Endothelial cell (in vitro differentiated cells): Measurements from ENCODE around the gene AFF1. TPM values are rescaled to one million over a fixed set of nuclear protein-coding genes. Genes with fewer than 3 reads are reported as not detected.

Source experiments
- DNase-seq: peaks from one replicate; pipeline ENCODE4 v3.0.0; 2021; ENCODE audit warnings: low spot score
- H3K27ac Mint-ChIP-seq: one replicate; pipeline ENCODE4 v1.8.0; 2021; ENCODE audit warnings: mixed read lengths, inconsistent platforms; ENCODE audit not compliant: unreplicated experiment
- H3K27me3 Mint-ChIP-seq: one replicate; pipeline ENCODE4 v1.8.0; 2021; ENCODE audit warnings: mild to moderate bottlenecking, moderate library complexity, mixed read lengths, inconsistent platforms; ENCODE audit not compliant: unreplicated experiment
- H3K36me3 Mint-ChIP-seq: one replicate; pipeline ENCODE4 v1.8.0; 2021; ENCODE audit warnings: mild to moderate bottlenecking, low read depth, mixed read lengths, inconsistent platforms; ENCODE audit not compliant: unreplicated experiment
- H3K4me1 Mint-ChIP-seq: one replicate; pipeline ENCODE4 v1.8.0; 2021; ENCODE audit warnings: mild to moderate bottlenecking, mixed read lengths, inconsistent platforms; ENCODE audit not compliant: unreplicated experiment
- H3K4me3 Mint-ChIP-seq: one replicate; pipeline ENCODE4 v1.8.0; 2021; ENCODE audit warnings: mild to moderate bottlenecking, mixed read lengths, inconsistent platforms; ENCODE audit not compliant: unreplicated experiment
- H3K9me3 Mint-ChIP-seq: one replicate; pipeline ENCODE4 v1.8.0; 2021; ENCODE audit warnings: mixed read lengths, inconsistent platforms; ENCODE audit not compliant: unreplicated experiment
- total RNA-seq: library from RNA; stranded (reverse); fragmentation: NEBNext Ultra II Directional; extraction: Animal tissue kit (Norgen Biotek cat#: 25700); gene quantifications from one replicate; pipeline ENCODE4 v1.2.1, GENCODE V29; 2021; ENCODE audit not compliant: unreplicated experiment
- TF ChIP-seq, protein P1 (sequence below): fragments of 200-600 bp; sonication (generic); IDR thresholded peaks from one replicate; pipeline ENCODE4 v1.5.0; 2021; ENCODE audit warnings: antibody characterized with exemption; ENCODE audit not compliant: unreplicated experiment

AFF1 gene
- total RNA-seq, 1 donor from 2014 or later: 93.1 TPM

DNA sequence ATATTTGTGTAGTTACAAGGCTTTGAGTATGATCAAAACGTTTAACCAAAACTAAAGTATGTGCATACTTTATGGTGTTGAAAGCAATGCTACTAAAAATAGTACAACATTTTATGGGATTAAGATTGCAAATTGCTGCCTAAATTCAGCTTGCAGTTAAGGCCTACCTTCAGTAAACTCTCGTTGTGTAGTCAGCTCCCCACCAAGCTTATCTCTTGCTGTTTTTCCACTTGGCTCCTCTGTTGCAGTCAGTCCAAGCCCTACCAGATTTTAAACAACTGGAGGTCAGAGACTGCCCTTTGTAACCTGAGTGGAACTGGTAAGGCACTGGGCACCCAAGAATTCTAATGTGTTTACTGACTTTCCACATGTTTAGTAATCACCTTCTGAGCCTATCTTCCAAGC is 25.7 kb downstream of the AFF1 start:
- no peak for DNase-seq
- Mint-ChIP-seq H3K27ac (peak overlapping the region; percentile 49), H3K4me3 (no peak overlapping the region), H3K36me3 (no peaks in the 10 kb centered on the region), H3K9me3 (no peaks in the 10 kb centered on the region), H3K4me1 (peaks cover 41% of the 10 kb centered on the region), H3K27me3 (no peaks in the 10 kb centered on the region)
- TF ChIP-seq, protein P1, sequence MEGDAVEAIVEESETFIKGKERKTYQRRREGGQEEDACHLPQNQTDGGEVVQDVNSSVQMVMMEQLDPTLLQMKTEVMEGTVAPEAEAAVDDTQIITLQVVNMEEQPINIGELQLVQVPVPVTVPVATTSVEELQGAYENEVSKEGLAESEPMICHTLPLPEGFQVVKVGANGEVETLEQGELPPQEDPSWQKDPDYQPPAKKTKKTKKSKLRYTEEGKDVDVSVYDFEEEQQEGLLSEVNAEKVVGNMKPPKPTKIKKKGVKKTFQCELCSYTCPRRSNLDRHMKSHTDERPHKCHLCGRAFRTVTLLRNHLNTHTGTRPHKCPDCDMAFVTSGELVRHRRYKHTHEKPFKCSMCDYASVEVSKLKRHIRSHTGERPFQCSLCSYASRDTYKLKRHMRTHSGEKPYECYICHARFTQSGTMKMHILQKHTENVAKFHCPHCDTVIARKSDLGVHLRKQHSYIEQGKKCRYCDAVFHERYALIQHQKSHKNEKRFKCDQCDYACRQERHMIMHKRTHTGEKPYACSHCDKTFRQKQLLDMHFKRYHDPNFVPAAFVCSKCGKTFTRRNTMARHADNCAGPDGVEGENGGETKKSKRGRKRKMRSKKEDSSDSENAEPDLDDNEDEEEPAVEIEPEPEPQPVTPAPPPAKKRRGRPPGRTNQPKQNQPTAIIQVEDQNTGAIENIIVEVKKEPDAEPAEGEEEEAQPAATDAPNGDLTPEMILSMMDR: no peak

DNA sequence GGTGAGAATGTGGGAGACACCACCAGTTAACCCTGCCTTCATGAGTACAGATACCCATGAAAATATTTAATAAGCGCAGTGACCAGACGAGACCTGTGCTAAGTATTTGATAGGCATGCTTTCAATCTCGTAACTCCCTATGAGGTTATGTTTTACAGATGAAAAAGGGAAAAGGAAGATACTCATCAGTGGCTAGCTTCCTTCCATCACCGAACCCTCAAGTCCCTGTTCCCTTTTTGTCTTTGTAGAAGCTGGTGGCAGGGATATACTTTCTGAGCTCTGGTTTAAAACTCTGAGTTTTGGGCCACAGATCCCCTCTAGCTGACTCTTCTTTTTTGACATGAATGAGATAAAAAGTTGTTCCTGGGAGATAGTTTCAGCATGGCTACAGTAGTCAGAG is 26.3 kb downstream of the AFF1 start:
- Mint-ChIP-seq H3K27me3 (no peaks in the 10 kb centered on the region), H3K9me3 (no peaks in the 10 kb centered on the region), H3K4me3 (no peak overlapping the region), H3K27ac (peak overlapping the region; percentile 49), H3K4me1 (peaks cover 39% of the 10 kb centered on the region), H3K36me3 (no peaks in the 10 kb centered on the region)
- no peak for DNase-seq
- TF ChIP-seq, protein P1: no peak

DNA sequence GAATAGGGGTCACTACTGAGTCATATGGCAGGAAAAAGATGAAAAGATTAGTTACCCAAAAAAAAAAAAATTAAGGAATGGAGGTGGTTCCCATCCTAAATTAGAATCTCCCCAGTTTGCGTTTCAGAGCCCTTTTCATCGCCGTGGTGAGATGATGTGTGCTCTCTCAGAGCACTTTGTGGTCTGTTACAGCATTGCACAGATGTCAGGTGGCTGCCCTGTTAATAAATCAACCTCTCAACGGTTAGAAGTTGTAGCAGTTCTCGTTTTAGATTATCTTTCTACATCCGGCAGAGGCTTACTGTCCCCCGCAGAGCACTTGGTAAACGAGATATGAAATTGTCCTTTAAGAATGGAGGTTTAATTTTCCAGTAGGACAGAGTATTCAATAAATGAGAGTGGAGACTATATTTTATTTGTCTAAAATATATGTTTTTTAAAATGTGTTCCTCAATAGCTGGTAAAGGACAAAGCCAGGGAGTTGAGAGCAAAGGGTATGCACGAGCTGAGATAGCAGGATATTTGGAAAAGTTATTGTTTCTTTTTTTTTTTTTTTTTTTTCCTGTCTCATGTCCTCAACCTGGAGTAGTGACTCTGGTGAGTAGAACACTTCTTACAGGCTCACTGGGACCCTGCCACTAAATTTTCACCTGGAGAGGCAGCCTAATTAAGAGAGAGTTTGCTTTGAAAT is 26.9 kb downstream of the AFF1 start:
- H3K4me1 Mint-ChIP-seq: peaks cover 39% of the 10 kb centered on the region
- no peaks in the 10 kb centered on the region for H3K27me3 Mint-ChIP-seq
- TF ChIP-seq, protein P1: no peak
- H3K4me3 Mint-ChIP-seq: no peak overlapping the region
- peak overlapping the region; percentile 49 for H3K27ac Mint-ChIP-seq
- no peak for DNase-seq
- no peaks in the 10 kb centered on the region for H3K36me3 Mint-ChIP-seq
- H3K9me3 Mint-ChIP-seq: no peaks in the 10 kb centered on the region

DNA sequence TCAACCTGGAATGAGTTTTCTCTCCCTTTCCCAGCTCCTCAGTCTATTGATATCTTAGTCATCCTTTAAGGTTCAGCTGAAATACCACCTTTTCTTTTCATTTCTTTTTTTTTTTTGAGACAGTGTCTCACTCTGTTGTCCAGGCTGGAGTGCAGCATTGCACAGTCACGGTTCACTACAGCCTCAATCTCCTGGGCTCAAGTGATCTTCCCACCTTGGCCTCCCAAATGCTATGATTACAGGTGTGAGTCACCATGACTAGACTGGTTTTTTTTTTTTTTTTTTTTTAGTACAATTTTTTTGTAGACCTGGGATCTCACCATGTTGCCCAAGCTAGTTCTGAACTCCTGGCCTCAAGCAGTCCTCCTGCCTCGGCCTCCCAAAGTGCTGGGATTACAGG is 28.9 kb downstream of the AFF1 start:
- Mint-ChIP-seq H3K27ac (no peak overlapping the region), H3K27me3 (no peaks in the 10 kb centered on the region), H3K4me3 (no peak overlapping the region), H3K4me1 (peaks cover 35% of the 10 kb centered on the region), H3K36me3 (no peaks in the 10 kb centered on the region), H3K9me3 (no peaks in the 10 kb centered on the region)
- DNase-seq: no peak
- TF ChIP-seq, protein P1: no peak
